HG02870 (cell line): ENCODE results near the gene FST.

Experiments used
- ATAC-seq: cut with Tn5 transposase; IDR thresholded peaks from one replicate; pipeline ENCODE4 v1.9.1; 2021; ENCODE audit warnings: mild to moderate bottlenecking, moderate library complexity; ENCODE audit not compliant: unreplicated experiment

FST gene

GRCh38 chr5:53508125-53508524 is 27.7 kb downstream of the FST start:
- ATAC-seq = no peak

GRCh38 chr5:53512539-53512938 is 32.1 kb downstream of the FST start:
- no peak for ATAC-seq

DNA sequence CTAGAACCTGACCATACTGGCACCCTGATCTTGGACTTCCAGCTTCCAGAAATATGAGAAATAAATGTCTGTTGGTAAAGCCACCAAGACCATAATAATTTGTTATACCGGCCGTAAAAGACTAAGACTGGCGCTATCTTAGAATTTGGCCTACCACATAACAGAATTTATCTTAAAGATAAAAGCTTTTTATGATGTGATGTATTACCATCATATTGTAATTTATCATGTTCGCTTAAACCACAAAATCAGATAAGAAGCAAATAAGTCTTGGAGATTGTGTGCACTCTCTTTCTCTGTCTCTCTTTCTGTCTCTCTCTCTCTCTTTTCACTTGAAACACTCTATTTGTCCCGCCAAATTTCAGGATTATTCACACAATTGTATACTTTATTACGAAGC is 35.6 kb downstream of the FST start:
- no peak for ATAC-seq

- no peak for ATAC-seq
Observed at GRCh38 chr5:53520813-53521212, 40.4 kb downstream of the FST start.
